Stimulated activated CD8-positive, alpha-beta memory T cell treated with anti-CD3 and anti-CD28 coated beads, Interleukin-15, amount 100 ng/mL, for 1 hour (primary cell): ENCODE data around the gene SLC2A6.

ENCODE experiments used
- DNase-seq: peaks from one replicate; pipeline ENCODE4 v3.0.0-alpha.2; 2020; ENCODE audit warnings: low read depth

SLC2A6 gene

DNA sequence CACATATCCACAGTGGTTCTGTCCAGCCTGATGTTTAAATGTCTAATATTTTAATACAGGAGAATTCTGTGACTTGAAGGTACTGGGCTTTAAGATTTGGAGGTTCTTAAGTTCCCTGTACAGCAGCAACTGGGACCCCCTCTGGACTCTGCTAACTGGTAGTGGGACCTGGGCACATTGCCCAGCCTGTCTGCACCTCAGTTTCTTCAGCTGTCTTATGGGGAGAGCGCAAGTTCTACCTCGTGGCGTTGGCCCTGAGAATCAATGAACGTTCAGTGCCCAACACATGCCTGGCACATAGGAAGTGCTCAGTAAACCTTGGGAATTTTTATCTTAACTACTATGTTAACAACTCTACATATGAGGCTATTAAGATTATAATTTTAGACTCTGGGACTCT is 1.4 kb downstream of the SLC2A6 start:
- DNase-seq, result no peak

GRCh38 chr9:133476941-133477340 is 2.0 kb downstream of the SLC2A6 start:
- no peak for DNase-seq

- no peak for DNase-seq
Observed at GRCh38 chr9:133476036-133476931, 2.6 kb downstream of the SLC2A6 start.

GRCh38 chr9:133475292-133476012 is 3.4 kb downstream of the SLC2A6 start:
- no peak for DNase-seq

DNA sequence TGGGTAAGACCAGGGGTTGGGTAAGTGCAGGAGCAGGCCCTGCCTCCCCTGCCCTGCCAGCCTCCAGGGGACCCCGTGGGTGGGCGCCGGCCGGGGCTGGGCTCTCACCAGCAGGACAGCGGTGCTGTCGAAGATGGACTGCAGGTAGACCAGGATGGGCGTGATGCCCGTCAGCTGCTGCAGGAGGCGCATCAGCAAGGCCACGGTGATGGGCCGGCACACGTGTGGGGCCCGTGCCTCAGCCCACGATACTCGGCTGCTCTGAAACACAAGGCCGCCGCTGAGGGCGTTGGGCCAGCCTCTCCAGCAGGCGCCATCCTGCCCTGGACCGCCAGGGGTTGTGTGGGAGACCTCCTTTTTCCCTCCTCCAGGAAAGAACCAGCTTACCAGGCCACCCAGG is 4.0 kb downstream of the SLC2A6 start:
- DNase-seq, result no peak

- DNase-seq, result no peak
Observed at GRCh38 chr9:133474215-133474614, 4.7 kb downstream of the SLC2A6 start.

GRCh38 chr9:133473743-133474142 is 5.2 kb downstream of the SLC2A6 start:
- DNase-seq, result no peak

- no peak for DNase-seq
Observed at GRCh38 chr9:133472753-133473378, 6.0 kb downstream of the SLC2A6 start.

GRCh38 chr9:133472277-133472645 is 6.6 kb downstream of the SLC2A6 start:
- DNase-seq, result no peak

DNA sequence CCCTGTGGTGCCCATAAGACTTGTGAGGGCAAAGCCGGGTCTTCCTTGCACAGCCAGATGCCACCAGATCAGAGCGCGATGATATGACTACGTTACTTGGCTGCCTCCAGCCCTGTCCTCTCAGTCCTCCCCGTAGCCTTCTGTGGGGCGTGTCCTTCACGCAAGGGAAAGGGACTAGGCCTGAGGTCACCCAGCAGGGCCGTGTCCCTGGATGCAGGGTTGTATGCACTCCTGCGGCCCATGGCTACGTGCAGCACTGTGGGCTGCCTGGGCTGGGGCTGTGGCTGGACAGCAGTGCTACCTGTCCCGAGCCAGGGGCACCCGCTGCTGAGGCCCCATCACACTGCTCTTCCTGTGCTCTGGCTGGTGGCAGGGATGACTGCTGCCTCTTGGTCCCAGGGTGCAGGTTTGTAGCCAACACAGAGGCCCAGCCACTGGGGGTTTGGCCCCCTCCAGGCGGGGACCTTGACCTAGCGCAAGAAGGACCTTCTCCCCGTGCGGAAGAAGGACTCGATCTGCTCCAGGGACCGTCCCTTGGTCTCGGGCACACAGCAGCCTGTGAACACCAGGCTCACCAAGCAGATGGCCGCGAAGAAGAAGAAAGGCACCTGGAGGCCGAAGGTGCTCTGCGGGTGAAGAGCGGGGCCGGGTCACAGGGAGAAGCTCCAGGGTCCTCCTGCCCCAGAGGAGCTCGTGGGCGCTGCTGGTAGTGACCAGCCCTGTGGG is 7.2 kb downstream of the SLC2A6 start:
- no peak for DNase-seq

DNA sequence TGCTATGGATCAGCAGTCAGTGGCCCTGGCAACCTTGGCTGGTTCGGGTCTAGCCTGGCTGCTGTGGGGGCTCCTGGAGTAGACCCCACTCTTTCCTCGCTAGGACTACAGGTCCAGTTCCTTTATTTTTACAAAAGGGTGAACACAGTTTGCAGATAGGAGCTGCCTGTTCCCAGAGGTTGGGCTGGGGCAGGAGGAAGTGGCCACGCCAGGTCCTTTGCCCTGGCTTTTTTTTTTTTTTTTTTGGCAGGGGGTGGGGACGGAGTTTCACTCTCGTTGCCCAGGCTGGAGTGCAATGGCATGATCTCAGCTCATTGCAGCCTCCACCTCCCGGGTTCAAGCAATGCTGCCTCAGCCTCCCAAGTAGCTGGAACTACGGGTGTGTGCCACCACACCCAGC is 7.9 kb downstream of the SLC2A6 start:
- DNase-seq, result no peak

GRCh38 chr9:133470427-133470924 is 8.4 kb downstream of the SLC2A6 start:
- DNase-seq, result no peak

- no peak for DNase-seq
Observed at GRCh38 chr9:133468777-133469421, 10.0 kb downstream of the SLC2A6 start.

DNA sequence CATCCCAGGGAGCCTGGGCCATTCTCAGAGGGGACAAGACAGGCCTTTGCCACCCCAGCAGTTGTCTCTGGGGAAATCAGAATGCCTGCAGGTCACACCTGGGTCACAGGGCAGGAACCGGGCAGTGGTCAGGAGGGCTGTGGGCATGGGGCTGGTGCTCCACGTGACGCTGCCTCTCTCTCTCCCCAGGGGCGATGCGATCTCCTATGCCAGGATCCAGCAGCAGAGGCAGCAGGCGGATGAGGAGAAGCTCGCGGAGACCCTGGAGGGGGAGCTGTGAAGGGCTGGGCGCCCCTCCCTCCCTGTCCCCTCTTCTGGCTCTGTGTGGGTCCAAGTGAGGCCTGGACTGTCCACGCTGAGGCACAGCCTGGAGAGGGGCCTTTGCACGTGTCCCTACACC is 10.5 kb downstream of the SLC2A6 start:
- no peak for DNase-seq

DNA sequence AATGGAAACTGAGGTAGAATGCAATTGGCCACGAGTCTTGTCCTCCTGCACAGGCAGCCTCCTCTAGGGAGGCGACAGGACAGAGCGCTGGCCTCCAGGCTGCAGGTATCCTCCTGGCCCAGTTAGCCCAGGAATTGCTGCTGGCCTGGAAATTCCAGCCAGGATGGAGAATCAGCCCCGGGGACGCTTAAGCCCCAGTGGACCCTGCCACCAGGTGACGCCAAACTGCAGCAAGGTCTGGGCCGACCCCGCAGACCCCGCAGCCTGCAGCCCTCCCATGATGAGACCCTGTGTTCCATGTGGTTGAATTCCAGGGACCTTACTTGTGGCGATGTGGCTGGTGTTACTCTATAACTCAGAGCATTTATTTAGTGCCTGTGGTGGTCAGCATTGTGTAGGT is 11.8 kb downstream of the SLC2A6 start:
- DNase-seq, result no peak

DNA sequence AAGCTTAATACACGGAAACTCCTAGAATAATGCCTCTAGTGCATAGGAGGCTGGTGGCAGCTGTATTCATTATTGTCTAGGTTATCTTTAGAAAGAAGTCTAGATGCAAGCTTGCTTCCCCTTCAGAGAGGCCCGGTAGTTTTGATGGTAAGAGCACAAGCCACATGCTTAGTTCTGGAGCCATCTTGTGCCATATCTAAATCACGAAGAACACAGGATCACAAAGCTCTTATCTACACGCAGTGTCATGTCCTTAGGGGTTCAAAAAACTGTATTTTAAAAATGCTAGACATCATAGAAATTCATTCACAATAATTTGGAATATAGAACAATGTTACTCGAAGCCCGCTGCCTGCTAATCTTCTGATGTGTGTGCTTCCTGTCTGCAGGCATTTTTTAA is 12.9 kb downstream of the SLC2A6 start:
- no peak for DNase-seq

- DNase-seq, result no peak
Observed at GRCh38 chr9:133464638-133465037, 14.3 kb downstream of the SLC2A6 start.

DNA sequence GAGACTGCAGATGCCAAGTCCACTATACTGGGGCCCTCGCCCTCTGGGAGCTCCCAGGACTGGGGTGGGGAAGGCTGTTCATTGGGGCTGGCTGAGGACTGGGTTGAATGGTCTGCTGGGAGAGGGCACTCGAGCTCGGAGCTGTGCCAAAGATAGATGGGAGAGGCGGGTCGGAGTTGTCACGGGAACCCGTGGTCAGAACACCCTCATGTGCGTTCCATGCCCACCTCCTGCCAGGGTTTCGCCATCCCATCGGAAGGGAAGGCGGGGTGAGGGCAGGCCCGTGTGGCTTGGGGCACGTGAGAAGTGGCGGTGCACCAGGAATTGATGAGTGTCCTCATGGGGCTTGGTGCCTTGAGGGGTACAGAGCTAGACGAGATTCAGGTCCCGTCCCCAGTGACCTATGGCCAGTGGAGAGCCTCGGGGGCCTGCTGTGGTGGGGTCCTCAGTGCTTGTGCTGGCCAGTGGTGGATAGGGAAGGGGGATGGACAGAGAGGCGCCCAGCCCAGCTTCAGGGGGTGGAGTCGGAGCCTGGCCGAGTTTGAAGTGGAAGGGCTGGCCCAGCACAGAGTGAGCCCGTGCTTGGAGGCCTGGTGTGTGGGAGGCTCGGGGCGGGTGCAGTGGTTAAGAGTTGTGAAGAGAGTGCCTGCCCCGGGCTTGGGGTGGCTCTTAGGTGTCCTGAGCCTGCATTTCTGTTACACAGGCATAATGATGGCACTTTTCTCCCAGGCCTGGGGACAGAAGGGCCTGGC is 14.9 kb downstream of the SLC2A6 start:
- DNase-seq, result no peak

- no peak for DNase-seq
Observed at GRCh38 chr9:133463234-133463863, 15.6 kb downstream of the SLC2A6 start.

DNA sequence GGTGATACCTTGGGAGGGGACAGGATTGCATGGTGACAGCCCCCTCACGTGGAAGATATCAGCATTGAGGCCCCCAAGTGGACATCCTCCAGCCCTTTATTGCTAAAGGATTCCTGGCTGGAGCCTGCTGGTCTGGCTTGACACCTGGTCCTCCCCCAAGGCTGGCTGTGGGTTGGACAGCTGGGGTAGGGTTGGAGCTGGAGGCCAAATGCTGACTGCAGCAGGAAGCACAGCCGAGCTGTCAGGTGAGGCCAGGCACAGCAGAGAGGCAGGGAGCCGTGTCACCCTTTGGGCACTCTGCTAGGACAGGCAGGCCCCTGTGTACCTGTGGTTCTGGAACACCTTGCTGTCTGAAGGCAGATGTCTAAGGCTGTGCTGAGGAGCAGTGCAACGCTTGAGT is 16.9 kb downstream of the SLC2A6 start:
- DNase-seq, result no peak
